ENCODE data around the gene ZNF148. TPM values are rescaled to one million over a fixed set of nuclear protein-coding genes. Genes with fewer than 3 reads are reported as not detected.

ZNF148 gene
- total RNA-seq, 1 donor from 2014 or later, result 38.3 TPM

DNA sequence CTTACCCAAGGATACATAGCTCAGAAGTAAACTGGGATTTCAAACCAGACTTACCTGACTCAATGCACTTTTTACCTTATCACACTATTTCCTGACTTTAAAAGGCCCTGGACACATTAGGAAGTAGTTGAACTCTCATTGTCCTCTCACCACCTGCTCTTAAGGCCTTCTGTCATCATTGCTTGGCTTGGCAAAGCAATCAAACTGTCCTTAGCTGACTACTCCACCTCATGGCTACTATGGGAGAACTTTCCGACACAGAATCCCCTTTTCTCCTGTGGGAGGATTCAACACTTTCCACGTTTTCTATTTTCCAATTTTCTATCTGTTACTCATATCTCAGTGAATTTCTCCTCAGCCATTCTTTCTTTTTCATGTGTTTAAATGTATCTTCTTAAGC, 55.4 kb downstream of the ZNF148 start:
- Mint-ChIP-seq H3K9me3 (no peaks in the 10 kb centered on the region), H3K36me3 (ENCODE audit: low read depth) (peaks cover 9% of the 10 kb centered on the region), H3K27me3 (ENCODE audit: low read depth) (no peaks in the 10 kb centered on the region), H3K4me1 (peaks cover 7% of the 10 kb centered on the region), H3K27ac (ENCODE audit: unreplicated experiment) (no peak overlapping the region), H3K4me3 (no peak overlapping the region)
- TF ChIP-seq, protein P1, sequence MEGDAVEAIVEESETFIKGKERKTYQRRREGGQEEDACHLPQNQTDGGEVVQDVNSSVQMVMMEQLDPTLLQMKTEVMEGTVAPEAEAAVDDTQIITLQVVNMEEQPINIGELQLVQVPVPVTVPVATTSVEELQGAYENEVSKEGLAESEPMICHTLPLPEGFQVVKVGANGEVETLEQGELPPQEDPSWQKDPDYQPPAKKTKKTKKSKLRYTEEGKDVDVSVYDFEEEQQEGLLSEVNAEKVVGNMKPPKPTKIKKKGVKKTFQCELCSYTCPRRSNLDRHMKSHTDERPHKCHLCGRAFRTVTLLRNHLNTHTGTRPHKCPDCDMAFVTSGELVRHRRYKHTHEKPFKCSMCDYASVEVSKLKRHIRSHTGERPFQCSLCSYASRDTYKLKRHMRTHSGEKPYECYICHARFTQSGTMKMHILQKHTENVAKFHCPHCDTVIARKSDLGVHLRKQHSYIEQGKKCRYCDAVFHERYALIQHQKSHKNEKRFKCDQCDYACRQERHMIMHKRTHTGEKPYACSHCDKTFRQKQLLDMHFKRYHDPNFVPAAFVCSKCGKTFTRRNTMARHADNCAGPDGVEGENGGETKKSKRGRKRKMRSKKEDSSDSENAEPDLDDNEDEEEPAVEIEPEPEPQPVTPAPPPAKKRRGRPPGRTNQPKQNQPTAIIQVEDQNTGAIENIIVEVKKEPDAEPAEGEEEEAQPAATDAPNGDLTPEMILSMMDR (conservative IDR thresholded peaks at IDR 0.05), result no peak
- DNase-seq (ENCODE audit: low read depth, low spot score), result no peak

DNA sequence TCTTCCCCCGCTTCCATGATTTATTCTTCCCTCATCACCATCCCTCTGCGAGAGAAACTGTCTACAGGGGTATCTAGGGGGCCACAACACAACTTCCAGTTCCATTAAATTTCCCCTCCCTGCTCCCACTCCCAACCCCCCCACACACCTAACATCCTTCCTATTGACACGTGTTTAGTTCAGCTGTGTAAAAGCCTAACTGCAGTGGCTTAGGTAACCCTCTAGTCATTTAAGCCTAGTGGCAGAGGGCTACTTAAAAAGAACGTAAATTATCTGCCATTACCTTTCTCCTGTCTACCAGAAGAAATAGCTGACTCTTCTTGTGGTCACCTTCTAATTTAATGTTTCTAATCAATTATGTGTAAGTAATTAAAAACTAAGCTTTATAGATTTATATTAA, 56.3 kb downstream of the ZNF148 start:
- DNase-seq (ENCODE audit: low read depth, low spot score), result no peak
- Mint-ChIP-seq H3K9me3 (no peaks in the 10 kb centered on the region), H3K4me3 (no peak overlapping the region), H3K27ac (ENCODE audit: unreplicated experiment) (no peak overlapping the region), H3K27me3 (ENCODE audit: low read depth) (no peaks in the 10 kb centered on the region), H3K36me3 (ENCODE audit: low read depth) (peaks cover 9% of the 10 kb centered on the region), H3K4me1 (peaks cover 7% of the 10 kb centered on the region)
- TF ChIP-seq, protein P1 (conservative IDR thresholded peaks at IDR 0.05), result no peak

DNA sequence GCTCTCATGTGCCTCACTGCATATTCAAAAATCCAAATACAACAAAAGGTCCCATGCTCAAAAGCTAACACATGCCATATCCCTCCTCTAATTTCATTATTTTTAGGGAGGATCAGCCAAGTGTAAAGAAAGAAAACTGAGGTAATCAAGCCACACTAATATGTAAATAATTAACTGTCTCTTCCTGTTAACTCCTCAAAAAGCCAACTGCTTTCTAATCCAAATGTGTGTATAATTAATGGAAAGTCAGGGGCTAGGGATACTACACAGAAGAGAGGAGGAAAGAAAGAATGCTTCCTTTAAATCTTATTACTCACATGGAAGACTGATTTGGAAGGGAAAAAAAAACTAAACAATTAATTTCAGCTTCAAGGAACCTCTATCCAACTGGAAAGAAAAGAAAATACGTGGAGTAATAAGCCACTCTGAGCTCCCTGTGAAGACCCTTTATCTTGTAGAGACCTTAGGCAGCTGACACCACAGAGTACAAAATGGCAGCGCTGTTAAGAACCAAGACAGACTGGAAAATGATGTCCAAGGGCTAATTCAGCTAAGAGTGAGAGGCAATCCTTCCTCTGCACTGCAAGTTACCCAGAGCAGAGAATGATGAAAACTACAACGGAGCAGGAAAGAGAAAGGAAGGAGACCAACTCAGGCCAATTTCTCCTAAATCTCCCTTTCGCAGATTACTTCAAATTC, 56.8 kb downstream of the ZNF148 start:
- no peak for DNase-seq (ENCODE audit: low read depth, low spot score)
- H3K27ac Mint-ChIP-seq (ENCODE audit: unreplicated experiment), result no peak overlapping the region
- TF ChIP-seq, protein P1 (conservative IDR thresholded peaks at IDR 0.05), result no peak
- no peaks in the 10 kb centered on the region for H3K9me3 Mint-ChIP-seq
- H3K4me3 Mint-ChIP-seq, result no peak overlapping the region
- H3K27me3 Mint-ChIP-seq (ENCODE audit: low read depth), result no peaks in the 10 kb centered on the region
- H3K4me1 Mint-ChIP-seq, result peaks cover 7% of the 10 kb centered on the region
- H3K36me3 Mint-ChIP-seq (ENCODE audit: low read depth), result peaks cover 11% of the 10 kb centered on the region

GRCh38 chr3:125317761-125318160, 57.4 kb downstream of the ZNF148 start:
- TF ChIP-seq, protein P1 (conservative IDR thresholded peaks at IDR 0.05), result no peak
- Mint-ChIP-seq H3K4me1 (peaks cover 7% of the 10 kb centered on the region), H3K27me3 (ENCODE audit: low read depth) (no peaks in the 10 kb centered on the region), H3K4me3 (no peak overlapping the region), H3K36me3 (ENCODE audit: low read depth) (peaks cover 13% of the 10 kb centered on the region), H3K27ac (ENCODE audit: unreplicated experiment) (no peak overlapping the region), H3K9me3 (no peaks in the 10 kb centered on the region)
- no peak for DNase-seq (ENCODE audit: low read depth, low spot score)

GRCh38 chr3:125316949-125317348, 58.2 kb downstream of the ZNF148 start:
- no peak for DNase-seq (ENCODE audit: low read depth, low spot score)
- H3K36me3 Mint-ChIP-seq (ENCODE audit: low read depth), result peaks cover 20% of the 10 kb centered on the region
- H3K9me3 Mint-ChIP-seq, result no peaks in the 10 kb centered on the region
- peaks cover 7% of the 10 kb centered on the region for H3K4me1 Mint-ChIP-seq
- peak overlapping the region; percentile 30 for H3K27ac Mint-ChIP-seq (ENCODE audit: unreplicated experiment)
- no peaks in the 10 kb centered on the region for H3K27me3 Mint-ChIP-seq (ENCODE audit: low read depth)
- H3K4me3 Mint-ChIP-seq, result no peak overlapping the region
- TF ChIP-seq, protein P1 (conservative IDR thresholded peaks at IDR 0.05), result no peak

Data from neural crest cell (in vitro differentiated cells).